Dermis blood vessel endothelial cell (primary cell): ENCODE data around the gene SREBF2. TPM values are rescaled to one million over a fixed set of nuclear protein-coding genes. Genes with fewer than 3 reads are reported as not detected.
"Not testable (repeated sequence)": the region's sequence is repeated elsewhere in the genome, so short reads cannot be mapped to it uniquely, and the experiment has no call there.

Source experiments
- DNase-seq: peaks from one replicate; pipeline ENCODE4 v3.0.0; 2010
- total RNA-seq: library from RNA; depleted of rRNA; stranded (reverse); fragments of >200 nt; gene quantifications from 2 replicates; pipeline ENCODE4 v1.2.3, GENCODE V29; 2014

SREBF2 gene
- total RNA-seq, 1 donor from 2014 or later = 46.3 TPM

- not testable (repeated sequence) for DNase-seq
Measured at GRCh38 chr22:41948928-41949296, 116.0 kb downstream of the SREBF2 start.

GRCh38 chr22:41949297-41949965 lies 116.5 kb downstream of the SREBF2 start:
- no peak for DNase-seq

- no peak for DNase-seq
Measured at GRCh38 chr22:41951898-41952474, 119.1 kb downstream of the SREBF2 start, which contains the start of gene SMIM45. Gene SMIM45 (plus strand): TSS chr22:41952150.

GRCh38 chr22:41952713-41953112 lies 119.8 kb downstream of the SREBF2 start:
- no peak for DNase-seq

Other genes starting within 250 kb of the SREBF2 start
- 2.3 and 3.6 TPM in 2 replicates for gene PMM1, start 243.3 kb upstream of the SREBF2 start, total RNA-seq
- gene DESI1, start 212.1 kb upstream of the SREBF2 start, total RNA-seq = 16.5 and 26.7 TPM in 2 replicates
- gene XRCC6, start 211.8 kb upstream of the SREBF2 start, total RNA-seq = 343 and 459 TPM in 2 replicates
- gene SNU13, start 144.2 kb upstream of the SREBF2 start, total RNA-seq = 74.9 and 77.6 TPM in 2 replicates
- gene MEI1, start 133.6 kb upstream of the SREBF2 start, total RNA-seq = 0.51 and 2.0 TPM in 2 replicates
- 6.1 and 6.3 TPM in 2 replicates for gene CCDC134, start 32.4 kb upstream of the SREBF2 start, total RNA-seq
- gene SHISA8, start 82.0 kb downstream of the SREBF2 start, total RNA-seq = not detected in 2 replicates
- not detected in 2 replicates for gene TNFRSF13C, start 93.7 kb downstream of the SREBF2 start, total RNA-seq
- gene CENPM, start 114.0 kb downstream of the SREBF2 start, total RNA-seq = 13.1 and 34.2 TPM in 2 replicates
- gene SEPTIN3, start 136.3 kb downstream of the SREBF2 start, total RNA-seq = under 0.01 and 0.14 TPM in 2 replicates
- gene WBP2NL, start 165.7 kb downstream of the SREBF2 start, total RNA-seq = 0.34 TPM in 1 of 2 replicates, not detected in the other
- gene NAGA, start 237.7 kb downstream of the SREBF2 start, total RNA-seq = 22.6 and 36.9 TPM in 2 replicates
- gene PHETA2, start 241.1 kb downstream of the SREBF2 start, total RNA-seq = 25.7 and 32.8 TPM in 2 replicates
- 3.6 and 5.4 TPM in 2 replicates for gene SMDT1, start 246.6 kb downstream of the SREBF2 start, total RNA-seq